K562 (cell line): ENCODE data around the gene IL26. TPM values are rescaled to one million over a fixed set of nuclear protein-coding genes. Genes with fewer than 3 reads are reported as not detected.

Source experiments
- CBFA2T3 ChIP-seq: fragments of 450-650 bp; IDR thresholded peaks from 2 replicates; pipeline ENCODE4 v1.6.1; 2017
- CHD4 ChIP-seq: fragments of 200-600 bp; sonication (generic); IDR thresholded peaks from 3 replicates; pipeline ENCODE4 v1.6.1; 2012; ENCODE audit warnings: low read depth, mild to moderate bottlenecking, mixed read lengths, low read length, inconsistent platforms; ENCODE audit not compliant: insufficient read depth, insufficient replicate concordance, poor library complexity, severe bottlenecking
- DNMT1 ChIP-seq: fragments of 450-650 bp; IDR thresholded peaks from 2 replicates; pipeline ENCODE4 v1.6.1; 2016; ENCODE audit warnings: antibody characterized with exemption, mild to moderate bottlenecking
- JUNB ChIP-seq: fragments of 450-650 bp; formaldehyde crosslinking; conservative IDR thresholded peaks from 2 replicates; pipeline ENCODE4 v1.4.0; 2020; ENCODE audit warnings: mild to moderate bottlenecking
- NFIX ChIP-seq: fragments of 250-450 bp; sonication (Bioruptor Pico); IDR thresholded peaks from 2 replicates; pipeline ENCODE4 v1.4.0; 2020; ENCODE audit warnings: low read depth, mild to moderate bottlenecking, moderate library complexity
- PHTF2 ChIP-seq: fragments of 250-450 bp; sonication (Bioruptor Pico); IDR thresholded peaks from 2 replicates; pipeline ENCODE4 v1.5.0; 2021; ENCODE audit warnings: mild to moderate bottlenecking
- POLR2G ChIP-seq: fragments of 200-400 bp; formaldehyde crosslinking; IDR thresholded peaks from 2 replicates; pipeline ENCODE4 v1.6.1; 2017; ENCODE audit warnings: low read depth, mild to moderate bottlenecking, antibody characterized with exemption, low read length, moderate library complexity
- RBM39 ChIP-seq: fragments of 200-400 bp; formaldehyde crosslinking; optimal IDR thresholded peaks from 2 replicates; pipeline ENCODE3; 2018; ENCODE audit warnings: low read depth, low read length
- ZNF124 ChIP-seq: sonication (generic); formaldehyde crosslinking; IDR thresholded peaks from 2 replicates; pipeline ENCODE4 v1.8.1; 2022; ENCODE audit warnings: missing genetic modification reagents
- ZNF197 ChIP-seq: fragments of 200-800 bp; sonication (Bioruptor generic); IDR thresholded peaks from 2 replicates; pipeline ENCODE4 v1.6.1; 2016; ENCODE audit warnings: low read depth, missing genetic modification characterization, missing compliant biosample characterization
- ZNF431 ChIP-seq: sonication (generic); formaldehyde crosslinking; IDR thresholded peaks from 2 replicates; pipeline ENCODE4 v1.8.0; 2022; ENCODE audit warnings: mild to moderate bottlenecking, missing genetic modification reagents
- ZNF444 ChIP-seq: fragments of 250-450 bp; sonication (Bioruptor Pico); IDR thresholded peaks from 2 replicates; pipeline ENCODE4 v1.4.0; 2020; ENCODE audit warnings: mild to moderate bottlenecking, moderate library complexity
- ZNF445 ChIP-seq: fragments of 250-450 bp; sonication (Bioruptor Pico); IDR thresholded peaks from 2 replicates; pipeline ENCODE4 v1.4.0; 2020; ENCODE audit warnings: low read depth, mild to moderate bottlenecking, moderate library complexity
- ZNF77 ChIP-seq: fragments of 250-450 bp; sonication (Bioruptor Pico); IDR thresholded peaks from 2 replicates; pipeline ENCODE4 v1.5.0; 2020
- polyA plus RNA-seq, 8 experiments: library from polyadenylated mRNA; depleted of rRNA in 4 of 8; stranded (reverse) in 5 of 8; unstranded in 3 of 8; fragments of >200 nt; fragmentation: Nextera tagmentation in 2 of 8; fragmentation: Illumina TruSeq in 1 of 8; extraction: Ambion mirVana in 2 of 8; extraction: Trizol in 1 of 8; gene quantifications; 2 replicates each; pipeline versions ENCODE4 v1.2.1 to v1.2.3, GENCODE V29; 2011 to 2014; ENCODE audit warnings: inconsistent platforms in 1 of 8, missing spikeins in 1 of 8
- total RNA-seq, 7 experiments: library from RNA; depleted of rRNA in 6 of 7; stranded (reverse); fragments of >200 nt in 6 of 7; fragmentation: Illumina TruSeq in 2 of 7; extraction: Trizol in 2 of 7; gene quantifications; 2 replicates each; pipeline versions ENCODE4 v1.2.1 to v1.2.3, GENCODE V29; 2011 to 2021; ENCODE audit warnings: low replicate concordance in 1 of 7
- TF ChIP-seq, protein P1 (sequence below), 2 experiments: IDR thresholded peaks; 2 replicates each; pipeline ENCODE4 v1.6.1; 2012; ENCODE audit warnings: improper control_type of control experiment in 2 of 2, low read depth in 2 of 2, low read length in 2 of 2, borderline replicate concordance in 1 of 2
- TF ChIP-seq, protein P2 (sequence below): fragments of 450-650 bp; formaldehyde crosslinking; IDR thresholded peaks from 2 replicates; pipeline ENCODE4 v1.4.0; 2020; ENCODE audit warnings: mild to moderate bottlenecking, moderate library complexity
- TF ChIP-seq, protein P3 (sequence below), 2 experiments: fragments of 450-650 bp; formaldehyde crosslinking in 1 of 2; IDR thresholded peaks; 2 replicates each; pipeline versions ENCODE4 v1.4.0 to v1.6.1; 2014 to 2020; ENCODE audit warnings: mild to moderate bottlenecking in 2 of 2, borderline replicate concordance in 1 of 2, low read depth in 1 of 2

IL26 gene
- total and polyA plus RNA-seq, 9 of the 15 experiments (the other 6 are each of a cell fraction or from before 2014, with no cell fraction given) = not detected

DNA sequence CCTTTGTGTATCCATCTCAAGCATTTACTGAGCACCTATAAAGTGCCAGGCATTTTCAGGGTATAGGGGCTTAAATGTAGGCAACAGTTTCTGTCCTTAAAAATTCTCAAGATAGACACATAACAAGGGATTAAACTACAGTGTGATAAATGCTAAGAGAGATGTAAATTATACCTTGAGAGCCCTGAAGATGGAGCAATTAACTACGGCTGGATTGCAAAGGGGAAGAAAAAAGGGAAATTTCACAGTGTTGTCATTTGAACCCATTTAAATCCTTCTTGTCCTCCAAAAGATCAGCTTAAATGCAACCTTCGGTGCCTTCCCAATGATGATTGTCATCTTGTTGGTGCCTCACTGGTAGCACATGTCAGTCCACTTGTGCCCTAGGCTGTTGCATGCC is 11.5 kb upstream of the IL26 start (continued):
- TF ChIP-seq, protein P1, sequence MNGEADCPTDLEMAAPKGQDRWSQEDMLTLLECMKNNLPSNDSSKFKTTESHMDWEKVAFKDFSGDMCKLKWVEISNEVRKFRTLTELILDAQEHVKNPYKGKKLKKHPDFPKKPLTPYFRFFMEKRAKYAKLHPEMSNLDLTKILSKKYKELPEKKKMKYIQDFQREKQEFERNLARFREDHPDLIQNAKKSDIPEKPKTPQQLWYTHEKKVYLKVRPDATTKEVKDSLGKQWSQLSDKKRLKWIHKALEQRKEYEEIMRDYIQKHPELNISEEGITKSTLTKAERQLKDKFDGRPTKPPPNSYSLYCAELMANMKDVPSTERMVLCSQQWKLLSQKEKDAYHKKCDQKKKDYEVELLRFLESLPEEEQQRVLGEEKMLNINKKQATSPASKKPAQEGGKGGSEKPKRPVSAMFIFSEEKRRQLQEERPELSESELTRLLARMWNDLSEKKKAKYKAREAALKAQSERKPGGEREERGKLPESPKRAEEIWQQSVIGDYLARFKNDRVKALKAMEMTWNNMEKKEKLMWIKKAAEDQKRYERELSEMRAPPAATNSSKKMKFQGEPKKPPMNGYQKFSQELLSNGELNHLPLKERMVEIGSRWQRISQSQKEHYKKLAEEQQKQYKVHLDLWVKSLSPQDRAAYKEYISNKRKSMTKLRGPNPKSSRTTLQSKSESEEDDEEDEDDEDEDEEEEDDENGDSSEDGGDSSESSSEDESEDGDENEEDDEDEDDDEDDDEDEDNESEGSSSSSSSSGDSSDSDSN (IDR thresholded peaks at IDR 0.05; ENCODE audit: borderline replicate concordance in 1 of 2, low read depth in 2 of 2, low read length in 2 of 2) = no peak
- TF ChIP-seq ZNF124 (CRISPR knock-in tag) (no peak), DNMT1 (no peak), ZNF444 (CRISPR knock-in tag) (no peak), PHTF2 (CRISPR knock-in tag) (no peak), CBFA2T3 (no peak), RBM39 (no peak), ZNF77 (no peak), POLR2G (no peak), ZNF197 (0 out of 2 replicates have a peak, but pooled peaks have one; percentile 43), JUNB (no peak), ZNF445 (CRISPR knock-in tag) (no peak), CHD4 (no peak), ZNF431 (CRISPR knock-in tag) (no peak), NFIX (no peak)
- TF ChIP-seq, protein P2, sequence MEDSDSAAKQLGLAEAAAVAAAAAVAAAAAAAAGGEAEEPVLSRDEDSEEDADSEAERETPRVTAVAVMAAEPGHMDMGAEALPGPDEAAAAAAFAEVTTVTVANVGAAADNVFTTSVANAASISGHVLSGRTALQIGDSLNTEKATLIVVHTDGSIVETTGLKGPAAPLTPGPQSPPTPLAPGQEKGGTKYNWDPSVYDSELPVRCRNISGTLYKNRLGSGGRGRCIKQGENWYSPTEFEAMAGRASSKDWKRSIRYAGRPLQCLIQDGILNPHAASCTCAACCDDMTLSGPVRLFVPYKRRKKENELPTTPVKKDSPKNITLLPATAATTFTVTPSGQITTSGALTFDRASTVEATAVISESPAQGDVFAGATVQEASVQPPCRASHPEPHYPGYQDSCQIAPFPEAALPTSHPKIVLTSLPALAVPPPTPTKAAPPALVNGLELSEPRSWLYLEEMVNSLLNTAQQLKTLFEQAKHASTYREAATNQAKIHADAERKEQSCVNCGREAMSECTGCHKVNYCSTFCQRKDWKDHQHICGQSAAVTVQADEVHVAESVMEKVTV = no peak
- TF ChIP-seq, protein P3, sequence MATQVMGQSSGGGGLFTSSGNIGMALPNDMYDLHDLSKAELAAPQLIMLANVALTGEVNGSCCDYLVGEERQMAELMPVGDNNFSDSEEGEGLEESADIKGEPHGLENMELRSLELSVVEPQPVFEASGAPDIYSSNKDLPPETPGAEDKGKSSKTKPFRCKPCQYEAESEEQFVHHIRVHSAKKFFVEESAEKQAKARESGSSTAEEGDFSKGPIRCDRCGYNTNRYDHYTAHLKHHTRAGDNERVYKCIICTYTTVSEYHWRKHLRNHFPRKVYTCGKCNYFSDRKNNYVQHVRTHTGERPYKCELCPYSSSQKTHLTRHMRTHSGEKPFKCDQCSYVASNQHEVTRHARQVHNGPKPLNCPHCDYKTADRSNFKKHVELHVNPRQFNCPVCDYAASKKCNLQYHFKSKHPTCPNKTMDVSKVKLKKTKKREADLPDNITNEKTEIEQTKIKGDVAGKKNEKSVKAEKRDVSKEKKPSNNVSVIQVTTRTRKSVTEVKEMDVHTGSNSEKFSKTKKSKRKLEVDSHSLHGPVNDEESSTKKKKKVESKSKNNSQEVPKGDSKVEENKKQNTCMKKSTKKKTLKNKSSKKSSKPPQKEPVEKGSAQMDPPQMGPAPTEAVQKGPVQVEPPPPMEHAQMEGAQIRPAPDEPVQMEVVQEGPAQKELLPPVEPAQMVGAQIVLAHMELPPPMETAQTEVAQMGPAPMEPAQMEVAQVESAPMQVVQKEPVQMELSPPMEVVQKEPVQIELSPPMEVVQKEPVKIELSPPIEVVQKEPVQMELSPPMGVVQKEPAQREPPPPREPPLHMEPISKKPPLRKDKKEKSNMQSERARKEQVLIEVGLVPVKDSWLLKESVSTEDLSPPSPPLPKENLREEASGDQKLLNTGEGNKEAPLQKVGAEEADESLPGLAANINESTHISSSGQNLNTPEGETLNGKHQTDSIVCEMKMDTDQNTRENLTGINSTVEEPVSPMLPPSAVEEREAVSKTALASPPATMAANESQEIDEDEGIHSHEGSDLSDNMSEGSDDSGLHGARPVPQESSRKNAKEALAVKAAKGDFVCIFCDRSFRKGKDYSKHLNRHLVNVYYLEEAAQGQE (IDR thresholded peaks at IDR 0.05; ENCODE audit: borderline replicate concordance) = peak; percentile 20; the same call in 1 of the 2 replicates
- TF ChIP-seq, protein P3 (CRISPR knock-in tag; IDR thresholded peaks at IDR 0.05; ENCODE audit: low read depth) = no peak
